Stimulated activated CD8-positive, alpha-beta memory T cell treated with anti-CD3 and anti-CD28 coated beads, Interleukin-7, amount 100 ng/mL, for 48 hours (primary cell): ENCODE data around the gene MOB3A.

Experiments used
- DNase-seq, 2 donors: peaks; one replicate each; pipeline ENCODE4 v3.0.0-alpha.2; 2020; ENCODE audit warnings: low read depth in 1 of 2; ENCODE audit errors: extremely low read depth in 1 of 2

Gene MOB3A

DNA sequence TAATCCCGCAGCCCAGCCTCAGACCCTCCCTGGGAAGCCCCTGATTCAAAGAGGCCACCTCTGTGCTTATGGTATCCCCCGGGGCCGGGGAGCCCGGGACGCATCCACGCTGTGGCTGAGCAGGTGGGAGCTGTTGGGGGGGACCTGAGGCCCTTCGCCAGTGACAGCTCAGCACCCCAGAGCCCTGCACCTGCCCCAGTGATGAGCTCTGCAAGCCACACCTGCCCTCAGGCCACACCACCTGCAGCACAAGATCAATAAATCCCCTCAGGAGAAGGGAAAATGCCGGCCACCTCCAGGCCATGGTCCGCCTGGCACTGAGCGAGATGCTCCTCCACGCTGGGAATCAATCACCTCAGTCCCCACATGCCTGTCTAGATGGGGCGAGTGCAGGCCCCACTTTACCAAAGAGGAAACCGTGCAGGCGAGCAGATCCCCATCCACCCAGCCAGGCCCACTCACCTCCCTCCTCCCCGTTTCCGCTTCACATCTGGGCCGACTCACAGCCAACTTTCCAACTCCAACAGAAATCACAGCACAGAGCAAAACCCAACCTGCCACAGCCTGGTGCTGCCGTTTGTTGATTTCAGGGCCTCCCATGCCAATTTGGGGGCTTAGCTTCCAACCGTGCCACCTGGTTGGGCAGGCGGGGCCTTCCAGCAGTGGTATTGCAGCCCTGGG, 12.8 kb downstream of the MOB3A start:
- peak in 1 of 2 donors; percentile 63 for DNase-seq

DNA sequence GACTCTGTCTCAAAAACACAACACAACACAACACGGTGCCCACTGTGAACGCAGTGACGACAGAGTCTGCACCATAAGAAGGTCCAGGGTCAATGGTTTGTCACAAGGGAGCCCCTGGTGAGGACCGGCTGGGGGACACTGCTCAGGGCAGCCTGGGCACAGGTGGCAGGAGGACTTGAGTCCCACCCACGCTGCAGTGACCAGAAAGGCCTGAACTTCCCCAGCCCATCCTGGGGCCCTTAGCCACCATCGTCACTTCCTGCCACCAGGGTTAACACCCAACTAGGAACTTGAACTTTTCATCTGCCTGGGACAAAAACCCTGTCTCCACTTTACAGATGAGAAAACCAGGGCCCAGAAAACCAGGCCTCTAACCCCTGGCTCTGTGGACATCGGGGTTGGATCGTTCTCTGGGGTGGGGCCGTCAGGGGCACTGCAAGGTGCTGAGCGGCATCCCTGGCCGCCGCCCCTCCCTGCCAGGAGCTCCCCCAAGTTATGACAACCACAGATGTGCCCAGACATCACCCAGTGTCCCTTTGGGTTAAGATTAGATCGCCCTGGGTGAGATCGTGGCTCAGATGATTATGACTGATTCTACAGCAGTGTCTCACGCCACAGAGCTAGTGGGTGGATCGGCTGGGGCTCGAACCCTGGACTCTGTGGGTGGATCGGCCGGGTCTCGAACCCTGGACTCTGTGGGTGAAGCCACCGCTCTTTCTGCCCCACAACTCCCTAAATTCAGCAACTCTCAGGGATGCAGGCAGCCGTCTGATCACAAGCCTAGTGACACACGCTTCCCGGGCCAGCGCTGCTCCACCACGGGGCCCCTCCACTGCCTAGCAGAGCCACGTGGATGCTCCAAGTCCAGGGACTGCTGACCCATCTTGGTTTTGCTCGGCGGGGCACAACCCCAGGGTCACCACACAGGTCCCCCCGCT, 14.0 kb downstream of the MOB3A start:
- no peak for DNase-seq

DNA sequence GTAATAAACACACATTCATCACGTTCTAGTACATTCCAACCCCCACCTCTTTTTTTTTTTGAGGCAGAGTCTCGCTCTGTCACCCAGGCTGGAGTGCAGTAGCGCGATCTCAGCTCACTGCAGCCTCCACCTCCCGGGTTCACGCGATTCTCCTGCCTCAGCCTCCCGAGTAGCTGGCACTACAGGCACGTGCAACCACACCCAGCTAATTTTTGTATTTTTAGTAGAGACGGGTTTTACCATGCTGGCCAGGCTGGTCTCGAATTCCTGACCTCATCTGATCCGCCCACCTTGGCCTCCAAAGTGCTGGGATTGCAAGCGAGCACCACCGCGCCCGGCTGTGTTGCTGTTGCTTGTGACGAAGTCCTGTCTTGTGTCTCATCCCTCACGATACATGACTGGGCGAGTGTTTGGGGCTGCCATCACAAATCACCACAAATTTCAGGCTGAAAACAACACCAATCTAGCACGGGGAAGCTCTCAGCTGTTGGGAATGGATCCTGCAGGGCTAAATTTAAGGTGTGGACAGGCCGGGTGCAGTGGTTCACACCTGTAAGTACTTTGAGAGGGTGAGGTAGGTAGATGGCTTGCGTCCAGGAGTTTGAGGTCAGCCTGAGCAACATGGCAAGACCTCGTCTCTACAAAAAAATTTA, 15.7 kb downstream of the MOB3A start:
- no peak for DNase-seq

DNA sequence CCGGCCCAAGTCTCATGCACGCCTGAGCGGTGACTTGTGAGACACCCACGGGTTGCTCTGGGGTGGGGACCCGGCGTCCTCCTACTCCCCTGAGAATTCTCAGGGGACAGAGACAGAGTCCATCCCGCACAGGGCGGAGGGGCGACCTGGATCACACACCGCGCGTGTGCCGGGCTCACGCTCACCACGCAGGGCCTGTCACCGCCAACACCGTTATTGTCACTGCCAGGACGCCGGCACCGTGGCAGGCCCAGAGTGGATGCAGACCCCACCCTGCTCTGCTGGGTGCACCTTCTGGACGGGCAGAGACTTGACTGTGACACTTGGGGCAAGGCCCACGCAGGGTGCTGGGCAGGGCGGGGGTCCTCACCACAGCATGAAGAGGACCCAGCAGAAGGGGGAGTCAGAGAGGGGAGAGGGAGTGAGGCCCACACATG, 16.2 kb downstream of the MOB3A start:
- no peak for DNase-seq

DNA sequence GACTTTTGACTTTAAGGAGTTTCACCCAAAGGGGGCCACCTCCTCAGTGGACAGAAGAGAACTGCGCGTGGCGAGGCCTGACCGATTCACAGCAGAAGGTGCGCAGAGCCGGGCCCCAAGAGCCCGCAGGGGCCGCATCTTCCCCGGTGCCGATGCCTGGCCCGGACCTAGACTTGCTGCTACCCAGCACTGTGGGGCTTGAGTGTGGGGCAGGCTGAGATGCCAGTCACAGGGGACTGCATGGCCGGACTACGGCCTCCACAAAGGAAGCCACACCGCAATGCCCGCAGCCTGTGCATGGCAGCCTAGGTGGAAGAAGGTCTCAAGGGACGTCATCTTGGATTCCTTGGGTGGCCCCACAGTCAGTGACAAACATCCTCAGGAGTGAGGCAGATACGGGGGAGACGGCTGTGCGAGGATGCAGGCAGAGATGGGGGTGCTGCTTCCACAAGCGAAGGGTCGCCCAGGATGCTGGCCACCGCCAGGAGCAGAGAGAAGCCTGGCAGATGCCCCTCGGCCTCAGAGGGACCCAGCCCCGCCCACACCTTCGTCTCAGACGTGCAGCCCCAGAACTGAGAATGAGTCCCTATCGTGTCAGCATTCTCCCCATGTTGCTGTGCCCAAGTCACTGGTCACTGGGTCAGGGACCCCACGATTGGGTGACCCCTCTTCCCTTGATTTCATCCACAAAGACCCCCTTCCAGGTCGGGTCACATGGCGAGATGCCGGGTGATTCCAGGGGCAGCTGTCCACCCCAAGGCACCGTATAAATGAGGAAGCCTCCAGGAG, 16.9 kb downstream of the MOB3A start:
- no peak for DNase-seq

DNA sequence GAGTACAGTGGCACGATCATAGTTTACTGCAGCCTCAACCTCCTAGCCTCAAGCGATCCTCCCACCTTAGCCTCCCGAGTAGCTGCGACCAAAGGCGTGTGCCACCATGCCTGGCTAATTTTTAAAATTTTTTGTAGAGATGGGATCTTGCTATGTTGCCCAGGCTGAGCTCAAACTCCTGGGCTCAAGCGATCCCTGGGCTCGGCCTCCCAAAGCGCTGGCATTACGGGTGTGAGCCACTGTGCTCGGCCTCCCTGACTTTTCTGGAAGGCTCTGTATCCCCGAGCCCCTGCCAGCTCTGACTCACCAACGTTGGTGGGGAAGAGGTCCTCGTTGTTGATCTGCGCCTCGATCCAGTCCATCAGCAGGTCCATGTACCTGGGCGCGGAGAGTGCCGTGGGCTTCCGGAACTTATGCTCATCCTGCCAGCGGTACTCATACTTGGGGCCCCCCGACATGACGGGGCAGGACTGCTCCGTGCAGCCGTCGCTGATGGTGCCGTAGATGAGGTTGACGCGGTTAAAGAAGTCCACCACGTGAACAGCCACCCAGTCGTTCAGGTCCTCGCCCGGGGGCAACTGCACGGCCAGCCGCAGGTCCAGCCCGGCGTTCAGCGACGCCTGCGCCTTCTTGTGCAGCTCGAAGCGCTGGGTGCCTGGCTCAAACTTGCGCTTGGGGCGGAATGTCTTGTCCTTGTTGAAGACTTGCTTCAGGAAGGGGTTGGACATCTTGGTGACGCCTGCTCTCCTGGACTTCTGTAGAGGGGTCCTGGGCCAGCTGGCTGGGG, 18.1 kb downstream of the MOB3A start:
- no peak for DNase-seq

DNA sequence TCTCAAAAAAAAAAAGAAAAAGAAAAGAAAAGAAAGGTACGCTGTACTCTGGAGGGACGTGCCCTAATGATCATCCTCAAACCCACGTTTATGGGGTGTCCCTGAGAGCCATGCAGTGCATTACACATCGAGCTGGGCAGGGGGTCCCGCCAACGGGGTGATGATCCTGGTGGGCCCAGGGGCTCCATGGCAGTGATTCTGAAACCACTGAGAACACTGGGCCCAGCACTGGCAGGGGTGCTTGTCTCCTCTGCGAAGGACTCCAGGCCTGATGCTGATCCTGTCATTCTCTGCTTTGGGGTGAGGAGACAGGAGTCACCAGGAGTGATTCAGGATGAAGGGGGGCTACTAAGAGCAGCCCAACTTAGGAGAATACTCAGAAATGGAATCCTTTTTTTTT, 18.7 kb downstream of the MOB3A start:
- DNase-seq = no peak

DNA sequence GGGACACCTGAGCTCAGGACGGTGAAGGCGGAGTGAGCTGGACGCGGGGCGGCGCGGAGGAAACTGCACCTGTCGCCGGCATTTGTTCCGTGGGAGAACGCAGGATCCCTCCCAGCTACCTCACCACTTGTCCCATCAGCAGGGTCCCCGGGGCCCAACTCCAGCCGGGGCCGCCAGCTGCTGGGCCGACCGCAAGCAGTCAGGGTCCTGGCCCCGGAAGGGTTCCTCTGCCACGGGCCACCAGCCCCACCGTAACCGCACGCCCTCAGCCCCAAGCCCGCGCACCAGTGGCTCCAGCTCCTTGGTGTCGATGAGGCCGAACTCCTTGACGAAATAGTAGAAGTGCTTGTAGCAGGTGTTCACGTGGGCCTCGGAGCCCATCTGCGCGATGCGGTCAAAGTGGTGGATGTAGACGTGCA, 19.6 kb downstream of the MOB3A start:
- no peak for DNase-seq

GRCh38 chr19:2072757-2073551, 23.2 kb downstream of the MOB3A start:
- DNase-seq = no peak

DNA sequence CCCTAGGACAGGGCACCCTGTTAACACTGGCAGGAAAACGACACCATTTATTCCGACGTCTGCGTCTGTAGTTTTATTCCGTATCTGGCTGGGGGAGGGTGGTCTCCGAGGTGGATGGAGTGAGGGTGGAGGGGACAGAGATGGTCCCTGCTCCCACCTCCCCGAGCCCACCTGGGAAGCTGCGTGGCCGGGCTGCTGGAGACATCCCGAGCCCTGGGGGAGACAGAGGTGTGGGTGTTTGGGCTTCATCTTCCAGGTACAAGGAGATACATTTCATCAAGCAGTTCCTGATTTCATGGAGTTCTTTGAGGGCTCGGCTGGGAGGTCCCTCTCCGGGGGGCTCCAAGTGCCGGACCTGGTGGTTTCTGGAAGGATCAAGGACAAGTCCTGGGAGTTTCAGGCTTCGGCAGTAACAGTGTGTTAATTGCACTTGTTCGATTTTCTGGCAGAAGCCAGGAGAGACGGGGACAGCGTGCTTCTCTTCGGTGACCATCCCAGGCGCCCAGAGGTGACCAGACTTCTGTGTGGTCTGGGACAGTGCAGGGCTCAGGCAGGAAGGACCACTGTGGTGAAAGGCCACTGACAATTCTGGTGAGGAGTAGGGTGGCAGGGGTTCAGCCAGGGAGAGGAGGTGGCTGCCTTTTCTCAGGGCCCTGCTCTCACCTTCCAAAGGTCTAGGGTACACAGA, 25.0 kb downstream of the MOB3A start:
- DNase-seq = no peak

- DNase-seq = no peak
Measured at GRCh38 chr19:2070436-2070827, 25.7 kb downstream of the MOB3A start.

GRCh38 chr19:2064788-2065524, 31.2 kb downstream of the MOB3A start:
- no peak for DNase-seq

GRCh38 chr19:2064395-2064787, 31.7 kb downstream of the MOB3A start:
- no peak for DNase-seq

GRCh38 chr19:2063824-2064223, 32.3 kb downstream of the MOB3A start:
- no peak for DNase-seq

DNA sequence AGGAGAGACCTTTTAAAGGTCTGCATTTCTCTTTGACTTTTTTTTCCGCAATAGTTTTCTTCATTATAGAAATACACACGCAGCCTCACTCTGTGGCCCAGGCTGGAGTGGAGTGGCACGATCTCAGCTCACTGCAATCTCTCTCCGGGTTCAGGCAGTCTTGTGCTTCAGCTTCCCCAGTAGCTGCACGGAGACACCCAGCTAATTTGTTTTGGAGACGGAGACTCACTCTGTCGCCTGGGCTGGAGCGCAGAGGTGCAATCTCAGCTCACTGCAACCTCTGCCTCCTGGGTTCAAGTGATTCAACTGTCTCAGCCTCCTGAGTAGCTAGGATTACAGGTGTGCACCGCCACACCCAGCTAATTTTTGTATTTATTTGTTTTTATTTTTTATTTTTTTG, 33.4 kb downstream of the MOB3A start:
- DNase-seq = no peak

- DNase-seq = no peak
Measured at GRCh38 chr19:2062389-2062729, 33.8 kb downstream of the MOB3A start.

- peak; percentile 98 to 100 for DNase-seq
Measured at GRCh38 chr19:2061495-2062388, 34.4 kb downstream of the MOB3A start.
